ENCODE data around the gene PRKCI.
"Not testable (repeated sequence)": the region's sequence is repeated elsewhere in the genome, so short reads cannot be mapped to it uniquely, and the experiment has no call there.

PRKCI gene

DNA sequence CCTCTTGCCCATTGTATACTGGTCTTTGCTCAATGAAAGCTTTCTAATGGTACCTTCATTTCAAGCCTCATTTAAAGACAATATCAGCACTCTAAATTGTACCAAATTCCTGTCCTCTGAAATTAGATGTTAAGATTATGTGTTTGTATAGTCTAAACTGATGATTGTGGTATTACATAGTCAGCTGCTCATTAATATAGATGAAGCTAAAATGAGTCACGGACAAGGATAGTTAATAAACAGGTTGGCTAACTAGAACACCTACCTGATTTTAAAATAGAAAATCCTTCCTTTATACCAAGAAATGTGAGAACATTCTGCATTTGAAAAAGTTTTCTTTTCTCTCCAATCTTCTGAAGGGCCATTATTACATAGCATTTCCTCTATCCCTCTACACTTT lies 2.9 kb downstream of the PRKCI start:
- DNase-seq: no peak

DNA sequence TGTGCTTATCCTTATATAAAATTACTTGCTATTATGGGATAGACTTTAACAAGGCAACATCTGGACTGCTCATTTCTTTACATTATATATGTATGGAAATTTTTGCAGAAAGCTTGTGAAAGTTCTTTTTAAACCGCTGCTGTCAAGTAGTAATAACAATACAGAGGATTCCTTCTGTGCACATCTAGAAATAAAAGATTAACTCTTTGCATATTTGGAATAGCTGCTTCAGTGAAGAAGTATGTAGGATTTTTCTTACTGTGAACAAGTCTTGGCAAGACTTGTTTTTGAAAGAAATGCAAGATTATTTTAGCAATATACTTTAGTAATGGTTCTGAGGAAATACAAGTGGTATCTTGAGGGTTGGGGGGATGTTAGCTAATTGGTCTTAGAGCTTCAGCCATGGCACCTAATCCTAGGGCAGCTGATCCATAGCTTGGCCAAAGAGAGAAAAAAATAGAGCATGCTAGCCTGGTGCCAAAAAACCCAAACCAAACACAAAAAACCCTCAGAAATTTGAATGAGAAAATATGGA lies 4.3 kb downstream of the PRKCI start:
- DNase-seq: no peak

DNA sequence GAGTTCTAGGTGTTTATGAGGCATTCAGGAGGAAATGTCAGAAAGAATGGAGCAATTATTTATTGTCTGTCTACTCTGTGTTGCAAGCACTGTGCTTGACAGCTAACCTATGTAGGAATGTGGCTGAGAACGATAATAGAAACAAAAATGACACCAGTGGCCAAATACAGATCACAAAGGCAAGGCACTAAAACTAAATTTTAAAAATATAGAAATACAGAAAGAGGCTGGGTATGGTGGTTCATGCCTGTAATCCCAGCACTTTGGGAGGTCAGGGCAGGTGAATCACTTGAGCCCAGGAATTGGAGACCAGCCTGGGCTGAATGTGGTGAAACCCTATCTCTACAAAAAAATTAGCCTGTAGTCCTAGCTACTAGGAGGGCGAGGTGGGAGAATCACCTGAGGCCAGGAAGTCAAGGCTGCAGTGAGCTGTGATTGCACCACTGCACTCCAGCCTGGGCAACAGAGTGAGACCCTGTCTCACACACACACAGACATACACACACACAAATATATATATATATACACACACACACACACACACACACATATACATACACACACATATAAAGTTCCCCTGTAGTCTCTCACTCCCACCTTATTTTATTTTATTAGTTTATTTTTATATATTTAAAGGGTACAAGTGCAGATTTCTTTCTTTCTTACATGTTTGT lies 6.0 kb downstream of the PRKCI start:
- DNase-seq: no peak

DNA sequence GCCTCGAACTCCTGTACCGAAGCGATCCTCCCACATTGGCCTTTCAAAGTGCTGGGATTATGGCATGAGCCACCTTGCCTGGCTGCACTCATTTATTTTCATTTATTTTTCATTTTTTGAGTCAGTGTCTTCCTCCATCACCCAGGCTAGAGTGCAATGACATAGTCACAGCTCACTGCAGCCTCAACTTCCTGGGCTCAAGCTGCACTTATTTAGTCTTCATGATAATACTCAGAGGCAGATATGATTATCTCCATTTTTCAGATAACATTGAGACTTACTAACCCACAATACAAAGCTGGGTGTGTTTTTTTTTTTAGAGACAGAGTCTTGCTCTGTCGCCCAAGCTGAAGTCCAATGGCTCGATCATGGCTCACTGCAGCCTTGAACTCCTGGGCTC lies 10.0 kb downstream of the PRKCI start:
- DNase-seq: no peak

DNA sequence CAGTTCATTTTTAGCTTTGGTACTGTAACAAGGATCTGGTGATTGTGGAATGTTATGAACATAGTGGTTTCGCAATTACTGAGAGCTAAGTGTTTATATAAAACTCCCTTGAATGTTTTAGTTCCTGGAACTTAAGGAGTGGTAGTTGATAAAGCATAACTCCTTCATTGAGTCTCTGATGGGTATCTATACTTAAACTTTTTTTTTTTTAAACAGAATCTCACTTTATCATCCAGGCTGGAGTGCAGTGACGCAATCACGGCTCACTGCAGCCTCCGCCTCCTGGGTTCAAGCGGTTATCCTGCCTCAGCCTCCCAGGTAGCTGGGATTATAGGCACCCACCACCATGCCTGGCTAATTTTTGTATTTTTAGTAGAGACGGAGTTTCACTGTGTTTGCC lies 11.3 kb downstream of the PRKCI start:
- DNase-seq: no peak

DNA sequence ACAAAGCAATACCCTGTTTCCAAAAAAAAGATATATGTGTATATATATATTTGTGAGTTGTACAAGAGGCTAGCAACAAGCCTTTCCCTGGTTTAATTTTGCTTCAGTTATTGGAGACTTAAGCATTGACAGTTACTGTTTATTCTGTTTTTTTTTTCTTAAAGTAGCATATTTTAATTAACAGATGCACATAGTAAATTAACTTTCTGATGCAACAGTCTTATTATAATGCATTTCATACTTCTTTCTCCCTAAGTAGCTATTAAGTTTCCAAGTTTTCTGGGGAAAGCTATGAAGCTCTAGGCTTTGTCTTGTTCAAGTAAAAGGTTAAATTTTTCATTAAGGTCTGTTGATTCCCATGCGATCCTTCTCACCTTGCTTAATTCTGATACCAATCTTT lies 17.9 kb downstream of the PRKCI start:
- no peak for DNase-seq

DNA sequence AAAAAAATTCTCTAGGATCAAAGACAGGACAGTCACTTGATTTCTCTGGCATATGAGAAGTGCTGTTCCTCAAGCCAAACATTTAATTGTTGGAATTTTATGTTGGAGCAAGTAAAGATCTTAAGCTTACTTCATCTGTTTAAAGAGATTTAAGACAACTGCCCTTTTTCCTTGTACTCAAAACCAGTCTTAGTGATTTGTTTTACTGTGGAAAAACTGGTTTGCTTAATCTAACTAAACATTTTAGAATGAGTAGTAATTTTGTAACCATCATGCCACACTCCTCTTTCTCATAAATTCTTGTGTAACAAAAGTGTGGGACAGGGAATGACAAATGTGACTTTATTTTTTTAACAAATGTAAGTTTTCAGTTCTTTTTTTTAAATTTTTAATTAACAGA lies 18.4 kb downstream of the PRKCI start:
- no peak for DNase-seq

DNA sequence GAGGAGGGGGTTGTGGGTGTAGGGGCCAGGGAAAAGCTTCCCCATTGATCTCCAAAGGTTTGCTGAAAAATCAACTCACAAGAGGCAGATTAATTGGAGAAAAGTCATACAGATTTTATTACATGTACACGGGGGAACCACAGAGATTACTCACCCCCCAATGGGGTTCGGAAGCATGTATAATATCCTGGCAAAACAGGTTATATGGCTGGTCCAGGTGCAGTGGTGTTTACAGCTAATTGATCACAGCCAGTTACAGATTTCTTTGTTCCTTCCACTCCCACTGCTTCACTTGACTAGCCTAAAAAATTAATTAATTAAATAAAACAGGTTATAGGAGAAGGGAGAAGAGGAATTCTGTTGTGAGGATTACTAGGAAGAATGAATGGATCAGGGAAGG lies 22.4 kb downstream of the PRKCI start:
- no peak for DNase-seq

DNA sequence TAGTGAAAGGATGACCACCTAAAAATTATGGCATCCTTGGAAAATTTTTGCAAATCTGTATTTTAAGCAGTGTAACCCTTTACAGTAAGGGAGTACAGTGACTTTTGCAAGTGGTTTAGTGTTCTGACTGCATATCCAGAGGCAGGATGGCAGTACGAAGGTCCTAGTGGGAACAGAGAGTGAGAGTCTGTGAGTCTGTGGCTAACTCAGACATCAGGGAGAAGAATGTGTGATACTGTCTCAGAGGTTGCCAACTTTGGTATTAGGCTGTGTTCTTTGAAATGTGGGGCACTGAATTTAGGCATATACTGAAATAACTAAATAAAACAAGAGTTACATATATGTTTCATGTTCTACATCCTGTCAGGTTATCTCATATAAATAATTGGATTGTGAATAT lies 25.7 kb downstream of the PRKCI start:
- no peak for DNase-seq

DNA sequence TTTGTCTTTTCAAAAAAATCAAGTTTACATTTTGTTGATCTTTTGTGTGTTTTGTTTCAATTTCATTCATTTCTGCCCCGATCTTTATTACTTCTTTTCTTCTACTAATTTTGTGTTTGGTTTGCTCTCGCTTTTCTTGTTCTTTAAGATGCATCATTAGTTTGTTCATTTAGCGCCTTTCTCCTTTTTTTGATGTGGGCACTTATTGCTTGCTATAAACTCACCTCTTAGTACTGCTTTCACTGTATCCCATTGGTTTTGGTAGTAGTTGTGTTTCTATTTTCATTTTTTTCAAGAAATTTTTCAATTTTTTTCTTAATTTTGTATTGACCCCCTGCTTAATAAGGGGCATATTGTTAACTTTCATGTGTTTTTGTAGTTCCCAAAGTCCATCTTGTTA lies 34.4 kb downstream of the PRKCI start:
- DNase-seq: no peak

DNA sequence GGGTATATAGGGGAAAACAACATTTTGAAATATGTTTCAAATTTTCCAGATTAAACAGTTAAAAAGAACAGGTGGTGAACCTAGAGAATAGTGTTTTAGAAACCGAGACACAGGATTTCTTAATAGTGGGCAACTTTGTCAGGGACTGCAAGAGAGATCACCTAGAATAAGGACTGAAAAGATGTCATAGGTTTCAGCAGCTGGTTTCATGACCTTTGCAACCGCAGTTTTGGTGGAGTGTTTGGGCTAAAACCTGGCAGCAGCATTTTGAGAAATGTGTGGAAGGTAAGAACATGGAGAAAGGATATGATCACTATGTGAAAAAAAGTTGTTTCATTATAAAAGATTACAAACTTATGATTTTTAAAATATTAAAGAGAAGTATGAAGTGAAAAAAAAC lies 34.9 kb downstream of the PRKCI start:
- DNase-seq: peak; percentile 34

DNA sequence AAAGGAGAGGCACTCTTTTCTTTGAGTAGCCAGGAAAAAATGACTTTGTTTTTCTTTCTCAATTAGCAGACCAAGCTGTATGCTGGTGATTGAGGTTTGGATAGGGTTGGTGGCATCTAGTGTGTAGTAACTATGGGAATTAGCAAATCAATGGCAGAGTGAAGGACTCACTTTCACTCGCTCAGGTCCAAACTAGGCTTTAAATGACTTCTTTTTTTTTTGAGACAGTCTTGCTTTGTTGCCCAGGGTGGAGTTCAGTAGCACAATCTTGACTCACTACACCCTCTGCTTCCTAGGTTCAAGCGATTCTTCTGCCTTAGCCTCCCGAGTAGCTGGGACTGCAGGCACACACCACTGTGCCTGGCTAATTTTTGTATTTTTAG lies 35.9 kb downstream of the PRKCI start:
- no peak for DNase-seq

DNA sequence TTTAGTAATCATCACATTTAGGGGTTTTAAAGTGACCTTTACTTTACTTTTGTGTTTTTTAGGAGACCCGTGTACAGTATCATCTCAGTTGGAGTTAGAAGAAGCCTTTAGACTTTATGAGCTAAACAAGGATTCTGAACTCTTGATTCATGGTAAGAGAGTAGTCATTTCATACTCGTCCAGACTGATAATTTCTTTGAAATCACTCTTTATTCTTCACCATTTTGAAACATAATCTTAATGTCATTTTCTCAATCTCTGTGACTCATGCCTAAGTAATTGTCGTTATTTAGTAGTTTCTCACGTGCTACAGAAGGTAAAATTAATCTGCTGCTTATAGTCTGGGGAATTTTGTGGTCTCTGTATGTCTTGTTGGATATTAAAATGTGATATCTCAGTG lies 37.7 kb downstream of the PRKCI start:
- no peak for DNase-seq

DNA sequence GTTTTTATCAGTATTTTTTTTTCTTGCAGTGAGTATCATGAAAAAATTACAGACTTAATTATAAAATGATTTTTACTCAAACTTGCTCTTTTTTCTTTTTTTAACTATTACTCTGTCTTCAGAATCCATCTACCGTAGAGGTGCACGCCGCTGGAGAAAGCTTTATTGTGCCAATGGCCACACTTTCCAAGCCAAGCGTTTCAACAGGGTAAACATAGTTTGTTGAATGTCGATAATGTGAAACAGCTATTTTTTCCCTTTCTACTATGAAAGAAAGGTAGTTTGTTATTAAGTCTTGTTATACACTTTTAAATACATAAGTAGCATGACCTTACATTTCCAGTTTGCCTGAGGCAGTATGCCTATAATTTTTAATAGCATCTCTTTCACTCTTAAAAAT lies 45.6 kb downstream of the PRKCI start:
- DNase-seq: no peak

DNA sequence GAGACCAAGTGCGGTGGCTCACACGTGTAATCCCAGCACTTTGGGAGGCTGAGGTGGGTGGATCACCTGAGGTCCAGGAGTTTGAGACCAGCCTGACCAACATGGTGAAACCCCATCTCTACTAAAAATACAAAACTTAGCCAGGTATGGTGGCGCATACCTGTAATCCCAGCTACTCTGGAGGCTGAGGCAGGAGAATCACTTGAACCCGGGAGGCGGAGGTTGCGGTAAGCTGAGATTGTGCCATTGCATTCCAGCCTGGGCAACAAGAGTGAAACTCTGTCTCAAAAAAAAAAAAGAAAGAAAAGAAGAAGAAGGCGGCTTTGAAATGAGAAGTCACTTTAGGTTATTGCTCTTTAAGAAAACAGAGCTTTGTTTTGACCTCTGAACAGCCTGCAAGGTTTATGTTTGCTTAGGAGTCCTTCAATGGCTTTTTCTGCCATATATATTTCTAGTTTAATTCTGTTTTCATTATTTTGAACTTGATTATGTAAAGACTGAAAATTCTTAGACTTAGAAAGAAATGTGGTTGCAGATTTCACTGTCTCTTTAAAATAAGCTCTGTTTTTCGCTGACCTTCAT lies 47.5 kb downstream of the PRKCI start:
- DNase-seq: not testable (repeated sequence)

DNA sequence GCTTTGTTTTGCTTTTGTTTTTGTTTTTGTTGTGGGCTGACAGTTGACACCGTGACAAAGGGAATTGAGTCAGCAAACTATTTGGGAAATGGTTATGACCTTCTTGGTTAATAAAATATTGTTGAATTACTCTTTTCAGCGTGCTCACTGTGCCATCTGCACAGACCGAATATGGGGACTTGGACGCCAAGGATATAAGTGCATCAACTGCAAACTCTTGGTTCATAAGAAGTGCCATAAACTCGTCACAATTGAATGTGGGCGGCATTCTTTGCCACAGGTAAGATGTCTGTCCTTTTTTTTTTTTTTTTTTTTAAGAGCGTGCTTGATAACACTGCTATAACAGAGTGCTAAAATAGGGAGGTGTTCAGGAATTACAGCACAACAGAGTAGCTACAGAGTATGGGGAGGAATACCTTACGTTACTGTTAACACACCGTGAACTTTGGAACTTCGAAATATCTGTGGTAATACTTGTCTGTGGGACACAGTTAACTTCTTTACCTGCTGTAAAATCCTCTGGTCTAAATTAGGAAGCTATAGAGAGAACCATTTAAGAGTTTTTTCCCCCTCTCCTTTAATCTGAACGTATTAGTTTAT lies 48.2 kb downstream of the PRKCI start:
- DNase-seq: no peak

DNA sequence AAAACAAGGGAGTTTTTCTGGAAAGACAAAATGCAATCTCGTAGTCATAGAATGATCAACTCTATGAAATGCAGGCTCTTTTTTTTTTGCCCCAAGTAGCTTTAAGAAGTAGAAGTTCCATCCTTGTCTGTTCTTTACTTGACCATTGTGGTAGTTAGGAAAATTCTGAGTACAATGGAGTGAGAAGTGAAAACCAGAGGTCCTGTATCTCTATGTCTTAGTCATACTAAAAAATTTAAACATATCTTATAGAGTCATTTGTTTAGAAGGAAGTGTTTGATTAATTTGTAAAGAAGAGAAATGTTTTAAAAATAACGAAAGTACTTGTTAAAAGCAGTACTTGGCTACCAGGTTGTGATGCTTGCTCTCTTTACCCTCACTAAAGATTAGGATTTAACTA lies 52.4 kb downstream of the PRKCI start:
- no peak for DNase-seq

DNA sequence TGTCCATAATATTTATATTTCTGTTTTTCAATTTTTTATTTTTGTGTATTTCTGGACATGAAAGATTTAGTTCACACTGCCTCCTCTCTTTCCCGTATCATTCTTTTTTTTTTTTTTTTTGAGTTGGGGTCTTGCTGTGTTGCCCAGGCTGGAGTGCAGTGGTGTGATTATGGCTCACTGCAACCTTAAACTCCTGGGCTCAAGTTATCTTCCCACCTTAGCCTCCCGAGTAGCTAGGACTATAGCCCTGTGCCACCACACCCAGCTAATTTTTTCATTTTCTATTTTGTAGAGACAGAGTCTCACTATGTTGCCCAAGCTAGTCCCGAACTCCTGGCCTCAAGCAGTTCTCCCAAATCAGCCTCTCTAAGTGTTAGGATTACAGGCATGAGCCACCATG lies 53.6 kb downstream of the PRKCI start:
- no peak for DNase-seq

DNA sequence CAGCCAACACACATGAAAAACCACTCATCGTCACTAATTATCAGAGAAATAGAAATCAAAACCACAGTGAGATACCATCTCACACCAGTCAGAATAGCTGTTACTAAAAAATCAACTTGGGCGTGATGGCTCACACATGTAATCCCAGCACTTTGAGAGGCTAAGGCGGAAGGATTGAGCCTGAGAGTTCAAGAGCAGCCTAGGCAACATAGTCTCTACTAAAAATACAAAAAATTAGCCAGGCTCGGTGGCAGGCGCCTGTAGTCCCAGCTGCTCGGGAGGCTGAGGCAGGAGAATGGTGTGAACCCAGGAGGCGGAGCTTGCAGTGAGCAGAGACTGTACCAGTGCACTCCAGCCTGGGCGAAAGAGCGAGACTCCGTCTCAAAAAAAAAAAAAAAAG lies 55.1 kb downstream of the PRKCI start:
- not testable (repeated sequence) for DNase-seq

DNA sequence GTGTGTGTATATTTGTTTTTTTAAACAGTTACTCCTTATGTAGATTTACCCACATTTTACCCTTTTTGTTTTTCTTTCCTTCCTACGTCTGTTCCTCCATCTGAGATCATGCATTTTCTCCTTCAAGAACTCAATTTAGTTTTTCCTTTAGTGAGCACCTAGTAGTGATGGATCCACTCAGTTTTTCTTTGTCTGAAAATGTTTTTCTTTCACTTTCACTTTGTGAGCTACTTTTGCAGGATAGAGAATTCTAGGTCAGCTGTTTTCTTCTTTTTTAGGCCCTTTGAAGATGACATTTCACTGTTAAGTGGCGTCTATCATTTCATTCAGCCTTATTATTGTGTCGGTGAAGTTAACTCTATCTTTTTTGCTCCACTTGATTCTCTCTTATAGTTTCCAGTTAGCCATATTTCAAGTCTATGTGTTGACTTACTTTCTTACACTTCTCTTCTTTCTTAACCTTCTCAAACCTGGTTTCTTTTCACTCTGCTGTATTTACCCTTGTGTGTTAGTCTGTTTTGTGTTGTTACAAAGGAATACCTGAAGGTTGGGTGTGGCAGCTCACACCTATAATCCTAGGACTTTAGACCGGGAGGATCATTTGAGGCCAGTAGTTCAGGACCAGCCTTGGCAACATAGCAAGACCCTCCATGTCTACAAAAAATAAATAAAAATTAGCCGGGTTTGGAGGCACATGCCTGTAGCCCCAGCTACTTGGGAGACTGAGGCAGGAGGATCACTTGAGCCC lies 55.8 kb downstream of the PRKCI start:
- DNase-seq: no peak

DNA sequence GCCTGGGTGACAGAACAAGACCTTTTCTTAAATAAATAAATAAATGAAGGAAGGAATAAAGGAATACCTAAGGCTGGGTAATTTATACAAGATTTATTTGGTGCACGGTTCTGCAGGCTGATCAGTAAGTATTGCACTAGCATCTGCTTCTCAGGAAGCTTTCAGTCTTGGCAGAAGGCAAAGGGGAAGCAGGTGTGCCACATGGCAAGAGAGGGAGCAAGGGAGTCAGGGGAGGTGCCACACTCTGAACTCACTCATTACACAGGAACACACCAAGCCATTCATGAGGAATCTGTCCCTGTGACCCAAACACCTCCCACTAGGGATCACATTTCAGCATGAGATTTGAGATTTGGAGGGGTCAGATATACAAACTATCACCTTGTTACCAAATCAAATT lies 56.4 kb downstream of the PRKCI start:
- no peak for DNase-seq

DNA sequence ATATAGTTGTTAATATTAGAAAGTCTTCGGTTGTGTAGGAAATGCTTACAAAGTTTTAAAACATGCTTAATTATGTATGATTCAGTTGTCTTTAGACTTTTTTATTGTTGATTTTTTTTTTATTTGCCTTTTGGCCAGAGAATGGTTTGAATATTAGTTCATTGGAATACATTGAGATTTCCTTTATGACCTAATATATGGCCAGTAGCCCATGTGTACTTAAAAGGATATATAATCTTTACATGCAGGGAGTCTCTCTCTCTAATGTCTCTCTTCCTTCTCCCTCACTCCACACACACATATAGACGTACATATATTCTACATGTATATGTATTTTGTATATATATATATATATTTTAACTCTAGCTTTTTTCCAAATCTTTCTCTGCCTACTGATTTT lies 68.0 kb downstream of the PRKCI start:
- DNase-seq: no peak

DNA sequence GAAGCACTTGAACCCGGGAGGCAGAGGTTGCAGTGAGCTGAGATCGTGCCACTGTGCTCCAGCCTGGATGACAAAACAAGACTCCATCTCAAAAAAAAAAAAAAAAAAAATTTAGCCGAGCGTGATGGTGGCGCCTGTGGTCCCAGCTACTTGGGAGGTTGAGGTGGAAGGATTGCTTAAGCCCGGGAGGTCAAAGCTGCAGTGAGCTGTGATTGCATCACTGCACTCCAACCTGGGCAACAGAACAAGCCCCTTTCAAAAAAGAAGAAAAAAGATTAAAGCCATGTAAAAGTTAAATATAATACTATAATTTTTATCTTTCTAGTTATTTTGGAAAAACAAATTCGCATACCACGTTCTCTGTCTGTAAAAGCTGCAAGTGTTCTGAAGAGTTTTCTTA lies 73.4 kb downstream of the PRKCI start:
- no peak for DNase-seq

DNA sequence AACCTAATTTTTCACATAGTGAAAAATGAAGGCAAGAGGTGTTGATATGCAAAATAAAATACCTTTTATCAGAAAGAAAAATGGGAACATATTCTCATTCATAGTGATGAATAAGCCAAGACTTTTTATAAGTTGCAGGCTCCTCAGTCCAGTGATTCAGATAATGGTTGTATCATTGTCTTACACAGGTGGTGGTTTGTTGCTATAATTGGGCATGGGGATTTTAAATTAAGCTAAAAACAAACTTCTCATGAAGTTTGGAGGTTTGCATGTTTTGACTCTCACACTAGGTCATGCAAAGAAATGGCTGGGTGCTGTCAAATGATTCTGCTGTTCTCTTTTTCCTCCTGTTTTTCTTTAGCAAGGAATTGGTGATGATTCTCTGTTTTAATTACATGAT lies 74.5 kb downstream of the PRKCI start:
- no peak for DNase-seq

Data from stimulated activated CD4-positive, alpha-beta T cell treated with anti-CD3 and anti-CD28 coated beads, Interleukin-4, amount 100 ng/mL, for 24 hours (primary cell).